ENCODE results near the gene PPP1R27.

DNA sequence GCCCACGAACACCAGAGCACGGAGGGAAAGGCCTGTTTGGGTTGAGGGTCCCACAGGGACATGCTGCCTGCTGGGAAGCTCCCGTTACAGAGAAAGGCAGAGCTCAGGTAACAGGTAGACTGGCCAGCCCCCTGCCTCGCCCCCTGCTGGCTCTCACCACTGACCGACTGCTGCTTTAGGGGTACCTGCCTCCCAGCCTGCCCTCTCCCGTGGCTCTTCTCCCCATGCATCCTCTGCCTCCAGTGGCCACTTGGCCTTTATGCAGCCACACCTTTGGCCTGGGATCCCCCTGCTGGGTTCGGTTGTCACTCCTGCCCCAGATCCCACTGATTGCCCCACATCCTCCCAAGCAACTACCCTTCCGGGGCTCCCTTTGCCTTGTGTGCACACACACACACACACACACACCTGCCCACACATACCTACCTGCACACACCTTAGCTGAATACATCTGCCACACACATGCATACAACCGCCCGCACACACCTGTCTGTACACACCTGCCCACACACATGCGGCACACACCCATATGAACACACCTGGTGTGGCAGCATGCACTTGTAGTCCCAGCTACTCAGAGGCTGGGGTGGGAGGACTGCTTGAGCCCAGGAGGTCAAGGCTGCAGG is 8.9 kb downstream of the PPP1R27 start:
- TF ChIP-seq, protein P1, sequence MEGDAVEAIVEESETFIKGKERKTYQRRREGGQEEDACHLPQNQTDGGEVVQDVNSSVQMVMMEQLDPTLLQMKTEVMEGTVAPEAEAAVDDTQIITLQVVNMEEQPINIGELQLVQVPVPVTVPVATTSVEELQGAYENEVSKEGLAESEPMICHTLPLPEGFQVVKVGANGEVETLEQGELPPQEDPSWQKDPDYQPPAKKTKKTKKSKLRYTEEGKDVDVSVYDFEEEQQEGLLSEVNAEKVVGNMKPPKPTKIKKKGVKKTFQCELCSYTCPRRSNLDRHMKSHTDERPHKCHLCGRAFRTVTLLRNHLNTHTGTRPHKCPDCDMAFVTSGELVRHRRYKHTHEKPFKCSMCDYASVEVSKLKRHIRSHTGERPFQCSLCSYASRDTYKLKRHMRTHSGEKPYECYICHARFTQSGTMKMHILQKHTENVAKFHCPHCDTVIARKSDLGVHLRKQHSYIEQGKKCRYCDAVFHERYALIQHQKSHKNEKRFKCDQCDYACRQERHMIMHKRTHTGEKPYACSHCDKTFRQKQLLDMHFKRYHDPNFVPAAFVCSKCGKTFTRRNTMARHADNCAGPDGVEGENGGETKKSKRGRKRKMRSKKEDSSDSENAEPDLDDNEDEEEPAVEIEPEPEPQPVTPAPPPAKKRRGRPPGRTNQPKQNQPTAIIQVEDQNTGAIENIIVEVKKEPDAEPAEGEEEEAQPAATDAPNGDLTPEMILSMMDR (IDR thresholded peaks at IDR 0.05) = no peak
- TF ChIP-seq POLR2A (IDR thresholded peaks at IDR 0.05) = no peak
